Neural cell (in vitro differentiated cells): ENCODE measurements around the gene IMMP1L. TPM values are rescaled to one million over a fixed set of nuclear protein-coding genes. Genes with fewer than 3 reads are reported as not detected.

Source experiments
- H2AFZ ChIP-seq: fragments of 200-600, 300-800 bp; sonication (generic), shearing (Covaris generic); 2 replicates; pipeline ENCODE4 v1.6.0; 2014; ENCODE audit warnings: low read depth, mild to moderate bottlenecking, antibody characterized with exemption, low read length, moderate library complexity
- H3F3A ChIP-seq: fragments of 200-600 bp; shearing (Covaris generic); 2 replicates; pipeline ENCODE4 v1.6.1; 2016; ENCODE audit warnings: mild to moderate bottlenecking, moderate library complexity, mixed read lengths, antibody characterized with exemption, low read length; ENCODE audit not compliant: insufficient read depth, poor library complexity, severe bottlenecking
- H3K27ac ChIP-seq: fragments of 200-600, 300-800 bp; sonication (generic), shearing (Covaris generic); 2 replicates; pipeline ENCODE4 v1.5.1; 2014; ENCODE audit warnings: mild to moderate bottlenecking, low read length, moderate library complexity
- H3K27me3 ChIP-seq: fragments of 300-800, 200-600 bp; sonication (generic), shearing (Covaris generic); 2 replicates; pipeline ENCODE4 v1.6.0; 2014; ENCODE audit warnings: mild to moderate bottlenecking, low read depth, low read length, moderate library complexity; ENCODE audit not compliant: insufficient read depth
- H3K36me3 ChIP-seq: fragments of 300-800, 200-600 bp; sonication (generic), shearing (Covaris generic); 2 replicates; pipeline ENCODE4 v1.5.1; 2014; ENCODE audit warnings: mild to moderate bottlenecking, antibody characterized with exemption, low read length, moderate library complexity; ENCODE audit not compliant: insufficient read depth
- H3K4me2 ChIP-seq: fragments of 300-800, 200-600 bp; sonication (generic), shearing (Covaris generic); 2 replicates; pipeline ENCODE4 v1.6.0; 2014; ENCODE audit warnings: mild to moderate bottlenecking, low read length
- H3K4me3 ChIP-seq: fragments of 300-800, 200-600 bp; sonication (generic), shearing (Covaris generic); 2 replicates; pipeline ENCODE4 v1.5.1; 2014; ENCODE audit warnings: mild to moderate bottlenecking, low read length, moderate library complexity
- H3K79me2 ChIP-seq: fragments of 200-600 bp; shearing (Covaris generic); replicated peaks from 2 replicates; pipeline ENCODE4 v1.6.0; 2014; ENCODE audit warnings: mild to moderate bottlenecking, low read length, moderate library complexity; ENCODE audit not compliant: insufficient read depth
- H3K9ac ChIP-seq: fragments of 300-800, 200-600 bp; sonication (generic), shearing (Covaris generic); 2 replicates; pipeline ENCODE4 v1.6.1; 2016; ENCODE audit warnings: mild to moderate bottlenecking, low read length, mixed read lengths
- H3K9me2 ChIP-seq: fragments of 200-600 bp; shearing (Covaris generic); 2 replicates; pipeline ENCODE4 v1.6.1; 2016; ENCODE audit warnings: mild to moderate bottlenecking, low read length, mixed read lengths; ENCODE audit not compliant: insufficient read depth
- H3K9me3 ChIP-seq: fragments of 200-600, 300-800 bp; sonication (generic), shearing (Covaris generic); 2 replicates; pipeline ENCODE4 v1.6.1; 2016; ENCODE audit warnings: mild to moderate bottlenecking, mixed run types, low read length, moderate library complexity, mixed read lengths
- H4K20me1 ChIP-seq: fragments of 200-600 bp; shearing (Covaris generic); 2 replicates; pipeline ENCODE4 v1.6.1; 2016; ENCODE audit warnings: mild to moderate bottlenecking, mixed run types; ENCODE audit not compliant: insufficient read depth
- EP300 ChIP-seq: fragments of 450-650 bp; conservative IDR thresholded peaks from 2 replicates; pipeline ENCODE4 v1.6.1; 2014; ENCODE audit warnings: antibody characterized with exemption, mild to moderate bottlenecking, moderate library complexity; ENCODE audit not compliant: poor library complexity, severe bottlenecking
- EZH2 ChIP-seq: fragments of 200-600, 300-800 bp; shearing (Covaris generic), sonication (generic); IDR thresholded peaks from 2 replicates; pipeline ENCODE4 v1.6.1; 2014; ENCODE audit warnings: antibody characterized with exemption, low read length, borderline replicate concordance, mild to moderate bottlenecking; ENCODE audit not compliant: insufficient read depth, poor library complexity, severe bottlenecking
- MXI1 ChIP-seq: fragments of 450-650 bp; conservative IDR thresholded peaks from 2 replicates; pipeline ENCODE4 v1.6.1; 2014; ENCODE audit warnings: antibody characterized with exemption, mild to moderate bottlenecking; ENCODE audit not compliant: poor library complexity, severe bottlenecking
- POLR2AphosphoS5 ChIP-seq: IDR thresholded peaks from 2 replicates; pipeline ENCODE4 v1.6.1; 2012
- RAD21 ChIP-seq: fragments of 450-650 bp; conservative IDR thresholded peaks from 2 replicates; pipeline ENCODE4 v1.6.1; 2014; ENCODE audit warnings: antibody characterized with exemption, mild to moderate bottlenecking, moderate library complexity
- SMC3 ChIP-seq: fragments of 450-650 bp; conservative IDR thresholded peaks from 2 replicates; pipeline ENCODE4 v1.6.1; 2014; ENCODE audit warnings: antibody characterized with exemption, mild to moderate bottlenecking, moderate library complexity; ENCODE audit not compliant: poor library complexity
- TAF1 ChIP-seq: IDR thresholded peaks from 2 replicates; pipeline ENCODE4 v1.6.1; 2012; ENCODE audit warnings: low read depth
- polyA plus RNA-seq: library from polyadenylated mRNA; depleted of rRNA; stranded (reverse); fragments of >200 nt; gene quantifications from 2 replicates; pipeline ENCODE4 v1.2.3, GENCODE V29; 2014
- TF ChIP-seq, protein P1 (sequence below): IDR thresholded peaks from 2 replicates; pipeline ENCODE4 v1.6.1; 2012; ENCODE audit warnings: borderline replicate concordance
- TF ChIP-seq, protein P2 (sequence below): fragments of 450-650 bp; IDR thresholded peaks from 2 replicates; pipeline ENCODE4 v1.5.1; 2014; ENCODE audit warnings: antibody characterized with exemption, mild to moderate bottlenecking, moderate library complexity; ENCODE audit not compliant: poor library complexity, severe bottlenecking

Gene IMMP1L
- polyA plus RNA-seq, 1 donor from 2014 or later = 386 TPM

DNA sequence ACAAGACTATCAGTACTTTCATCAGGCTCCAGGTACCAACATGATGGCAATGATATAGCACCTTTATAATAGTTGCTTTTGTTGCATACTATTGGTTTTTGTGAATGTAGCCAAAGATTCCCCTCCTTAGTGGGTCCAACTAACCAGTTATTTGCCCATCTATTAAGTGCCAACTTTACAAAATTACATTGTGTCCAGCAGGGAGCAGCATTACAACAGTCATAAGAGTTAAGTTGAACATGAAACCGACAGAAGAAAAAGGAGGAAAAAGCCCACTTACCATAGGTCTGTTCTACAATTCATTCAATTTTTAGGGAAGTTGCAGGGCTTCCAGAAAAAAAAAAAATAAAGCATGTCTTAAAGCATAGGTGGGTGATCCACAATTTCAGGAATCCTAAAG, 21.6 kb downstream of the IMMP1L start:
- Histone ChIP-seq H3K27me3 (no peaks in the 10 kb centered on the region), H3K4me2 (no peak overlapping the region), H3F3A (no peaks in the 10 kb centered on the region), H3K4me3 (no peak overlapping the region), H3K36me3 (no peaks in the 10 kb centered on the region), H3K27ac (no peak overlapping the region), H3K9me2 (no peaks in the 10 kb centered on the region), H4K20me1 (no peaks in the 10 kb centered on the region), H3K9ac (no peak overlapping the region), H2AFZ (no peak overlapping the region), H3K9me3 (no peaks in the 10 kb centered on the region), H3K79me2 (peaks cover 5% of the 10 kb centered on the region)
- no peak for TF ChIP-seq EP300
- no peak for TF ChIP-seq SMC3
- TF ChIP-seq RAD21 = peak; percentile 39
- no peak for TF ChIP-seq TAF1
- no peak for TF ChIP-seq MXI1
- TF ChIP-seq, protein P1, sequence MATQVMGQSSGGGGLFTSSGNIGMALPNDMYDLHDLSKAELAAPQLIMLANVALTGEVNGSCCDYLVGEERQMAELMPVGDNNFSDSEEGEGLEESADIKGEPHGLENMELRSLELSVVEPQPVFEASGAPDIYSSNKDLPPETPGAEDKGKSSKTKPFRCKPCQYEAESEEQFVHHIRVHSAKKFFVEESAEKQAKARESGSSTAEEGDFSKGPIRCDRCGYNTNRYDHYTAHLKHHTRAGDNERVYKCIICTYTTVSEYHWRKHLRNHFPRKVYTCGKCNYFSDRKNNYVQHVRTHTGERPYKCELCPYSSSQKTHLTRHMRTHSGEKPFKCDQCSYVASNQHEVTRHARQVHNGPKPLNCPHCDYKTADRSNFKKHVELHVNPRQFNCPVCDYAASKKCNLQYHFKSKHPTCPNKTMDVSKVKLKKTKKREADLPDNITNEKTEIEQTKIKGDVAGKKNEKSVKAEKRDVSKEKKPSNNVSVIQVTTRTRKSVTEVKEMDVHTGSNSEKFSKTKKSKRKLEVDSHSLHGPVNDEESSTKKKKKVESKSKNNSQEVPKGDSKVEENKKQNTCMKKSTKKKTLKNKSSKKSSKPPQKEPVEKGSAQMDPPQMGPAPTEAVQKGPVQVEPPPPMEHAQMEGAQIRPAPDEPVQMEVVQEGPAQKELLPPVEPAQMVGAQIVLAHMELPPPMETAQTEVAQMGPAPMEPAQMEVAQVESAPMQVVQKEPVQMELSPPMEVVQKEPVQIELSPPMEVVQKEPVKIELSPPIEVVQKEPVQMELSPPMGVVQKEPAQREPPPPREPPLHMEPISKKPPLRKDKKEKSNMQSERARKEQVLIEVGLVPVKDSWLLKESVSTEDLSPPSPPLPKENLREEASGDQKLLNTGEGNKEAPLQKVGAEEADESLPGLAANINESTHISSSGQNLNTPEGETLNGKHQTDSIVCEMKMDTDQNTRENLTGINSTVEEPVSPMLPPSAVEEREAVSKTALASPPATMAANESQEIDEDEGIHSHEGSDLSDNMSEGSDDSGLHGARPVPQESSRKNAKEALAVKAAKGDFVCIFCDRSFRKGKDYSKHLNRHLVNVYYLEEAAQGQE = no peak
- TF ChIP-seq POLR2AphosphoS5 = no peak
- TF ChIP-seq, protein P2, sequence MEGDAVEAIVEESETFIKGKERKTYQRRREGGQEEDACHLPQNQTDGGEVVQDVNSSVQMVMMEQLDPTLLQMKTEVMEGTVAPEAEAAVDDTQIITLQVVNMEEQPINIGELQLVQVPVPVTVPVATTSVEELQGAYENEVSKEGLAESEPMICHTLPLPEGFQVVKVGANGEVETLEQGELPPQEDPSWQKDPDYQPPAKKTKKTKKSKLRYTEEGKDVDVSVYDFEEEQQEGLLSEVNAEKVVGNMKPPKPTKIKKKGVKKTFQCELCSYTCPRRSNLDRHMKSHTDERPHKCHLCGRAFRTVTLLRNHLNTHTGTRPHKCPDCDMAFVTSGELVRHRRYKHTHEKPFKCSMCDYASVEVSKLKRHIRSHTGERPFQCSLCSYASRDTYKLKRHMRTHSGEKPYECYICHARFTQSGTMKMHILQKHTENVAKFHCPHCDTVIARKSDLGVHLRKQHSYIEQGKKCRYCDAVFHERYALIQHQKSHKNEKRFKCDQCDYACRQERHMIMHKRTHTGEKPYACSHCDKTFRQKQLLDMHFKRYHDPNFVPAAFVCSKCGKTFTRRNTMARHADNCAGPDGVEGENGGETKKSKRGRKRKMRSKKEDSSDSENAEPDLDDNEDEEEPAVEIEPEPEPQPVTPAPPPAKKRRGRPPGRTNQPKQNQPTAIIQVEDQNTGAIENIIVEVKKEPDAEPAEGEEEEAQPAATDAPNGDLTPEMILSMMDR = peak; percentile 40
- TF ChIP-seq EZH2 = no peak

DNA sequence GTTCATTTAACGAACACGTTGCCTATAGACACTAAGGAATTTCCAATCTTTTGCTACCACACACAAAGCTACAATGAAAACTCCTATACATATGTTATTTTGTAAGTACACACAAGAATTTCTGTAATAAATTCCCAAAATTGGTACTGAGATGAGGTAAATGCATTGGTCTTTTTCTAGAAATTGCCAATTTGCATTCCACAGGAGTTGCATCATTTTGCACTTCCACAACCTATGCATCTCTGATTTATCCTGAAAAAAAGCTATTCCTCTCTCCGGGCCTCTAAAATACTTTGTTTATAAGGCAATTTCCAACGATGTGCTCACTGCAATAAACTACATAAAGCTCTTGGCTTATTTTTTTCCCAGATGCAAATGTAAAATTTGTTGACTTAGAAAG, 24.9 kb downstream of the IMMP1L start:
- Histone ChIP-seq H2AFZ (no peak overlapping the region), H3K79me2 (peaks cover 17% of the 10 kb centered on the region), H4K20me1 (no peaks in the 10 kb centered on the region), H3K27me3 (no peaks in the 10 kb centered on the region), H3K27ac (no peak overlapping the region), H3K36me3 (no peaks in the 10 kb centered on the region), H3K4me2 (no peak overlapping the region), H3K9ac (no peak overlapping the region), H3K9me3 (no peaks in the 10 kb centered on the region), H3K4me3 (no peak overlapping the region), H3K9me2 (no peaks in the 10 kb centered on the region), H3F3A (no peaks in the 10 kb centered on the region)
- TF ChIP-seq, protein P2 = no peak
- TF ChIP-seq SMC3 (no peak), EZH2 (no peak), RAD21 (no peak), EP300 (no peak), TAF1 (no peak), MXI1 (no peak), POLR2AphosphoS5 (no peak)
- TF ChIP-seq, protein P1 = no peak
